Skin epidermis (tissue), 12 donors: ENCODE measurements around the gene EXPH5.
"Not testable (repeated sequence)": the region's sequence is repeated elsewhere in the genome, so short reads cannot be mapped to it uniquely, and the experiment has no call there.

Experiments used
- H3K27ac ChIP-seq, 21 experiments: fragments of 200-600 bp; sonication (generic) in 11 of 21; one replicate each; pipeline ENCODE4 v1.5.0; 2020; ENCODE audit warnings: mild to moderate bottlenecking in 3 of 21, inconsistent platforms in 2 of 21, moderate library complexity in 2 of 21
- H3K4me3 ChIP-seq, 7 experiments: fragments of 200-600 bp; sonication (generic) in 2 of 7; one replicate each; pipeline ENCODE4 v1.5.0; 2020; ENCODE audit warnings: inconsistent platforms in 2 of 7, mild to moderate bottlenecking in 2 of 7, moderate library complexity in 1 of 7

The EXPH5 gene

DNA sequence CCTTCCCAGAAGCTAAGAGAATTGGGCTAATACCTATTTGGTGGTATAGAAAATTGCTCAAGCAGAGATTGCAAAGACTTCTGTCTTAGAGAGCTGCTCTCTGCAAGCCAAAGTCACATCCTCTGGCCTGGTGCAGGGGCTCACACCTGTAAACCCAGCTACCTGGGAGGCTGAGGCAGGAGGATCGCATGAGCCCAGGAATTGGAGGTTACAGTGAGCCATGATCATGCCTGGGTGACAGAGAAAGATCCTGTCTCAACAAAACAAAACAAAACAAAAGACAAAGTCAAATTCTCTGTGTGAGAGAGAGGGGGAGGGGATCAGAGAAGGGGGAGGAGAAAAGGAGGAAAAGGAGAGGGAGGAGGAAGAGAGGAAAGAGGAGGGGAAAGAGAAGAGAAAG lies 15.0 kb upstream of the EXPH5 start:
- Histone ChIP-seq H3K27ac (no peak overlapping the region), H3K4me3 (no peak overlapping the region)

GRCh38 chr11:108606495-108607160 lies 13.1 kb upstream of the EXPH5 start:
- H3K27ac ChIP-seq: peak overlapping the region in 3 of 21 experiments; percentile 30 to 40 (median 35)
- H3K4me3 ChIP-seq: no peak overlapping the region

DNA sequence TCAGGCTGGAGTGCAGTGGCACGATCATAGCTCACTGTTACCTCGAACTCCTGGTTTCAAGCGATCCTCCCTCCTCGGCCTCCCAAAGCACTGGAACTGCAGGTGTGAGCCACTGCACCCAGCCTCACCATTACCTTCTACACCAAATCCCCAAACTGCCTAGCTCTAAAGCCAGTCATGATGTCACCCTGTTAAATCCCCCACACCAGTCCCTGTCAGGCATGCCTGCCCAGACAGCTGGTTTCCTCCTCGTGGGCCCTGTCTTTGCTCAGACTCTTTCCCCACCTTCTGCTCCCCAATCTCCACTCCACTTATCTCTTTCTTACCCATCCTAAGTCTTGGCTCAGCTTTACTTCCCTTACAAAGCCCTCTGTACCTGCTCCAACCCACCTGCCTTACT lies 12.5 kb upstream of the EXPH5 start:
- Histone ChIP-seq H3K4me3 (no peak overlapping the region), H3K27ac (peak overlapping the region in 2 of 21 experiments; percentile 35 to 40)

DNA sequence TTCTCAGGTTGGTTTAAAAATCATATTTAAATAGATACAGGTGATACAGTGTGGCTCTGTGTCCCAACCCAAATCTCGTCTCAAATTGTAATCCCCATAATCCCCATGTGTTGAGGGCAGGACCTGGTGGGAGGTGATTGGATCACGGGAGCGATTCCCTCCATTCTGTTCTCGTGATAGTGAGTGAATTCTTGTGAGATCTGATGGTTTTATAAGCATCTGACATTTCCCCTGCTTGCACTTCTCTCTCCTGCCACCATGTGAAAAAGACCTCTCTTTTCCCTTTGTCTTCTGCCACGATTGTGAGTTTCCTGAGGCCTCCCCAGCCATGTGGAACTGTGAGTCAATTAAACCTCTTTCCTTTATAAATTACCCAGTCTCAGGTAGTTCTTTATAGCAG lies 9.2 kb upstream of the EXPH5 start:
- H3K4me3 ChIP-seq, H3K27ac ChIP-seq: not testable (repeated sequence)

GRCh38 chr11:108601150-108601549 lies 7.6 kb upstream of the EXPH5 start:
- H3K27ac ChIP-seq: no peak overlapping the region
- H3K4me3 ChIP-seq: no peak overlapping the region

GRCh38 chr11:108599978-108600377 lies 6.4 kb upstream of the EXPH5 start:
- H3K4me3 ChIP-seq: no peak overlapping the region
- H3K27ac ChIP-seq: no peak overlapping the region

GRCh38 chr11:108597736-108598355 lies 4.3 kb upstream of the EXPH5 start:
- H3K4me3 ChIP-seq: no peak overlapping the region
- H3K27ac ChIP-seq: no peak overlapping the region

GRCh38 chr11:108596701-108597100 lies 3.1 kb upstream of the EXPH5 start:
- Histone ChIP-seq H3K27ac (no peak overlapping the region), H3K4me3 (no peak overlapping the region)

DNA sequence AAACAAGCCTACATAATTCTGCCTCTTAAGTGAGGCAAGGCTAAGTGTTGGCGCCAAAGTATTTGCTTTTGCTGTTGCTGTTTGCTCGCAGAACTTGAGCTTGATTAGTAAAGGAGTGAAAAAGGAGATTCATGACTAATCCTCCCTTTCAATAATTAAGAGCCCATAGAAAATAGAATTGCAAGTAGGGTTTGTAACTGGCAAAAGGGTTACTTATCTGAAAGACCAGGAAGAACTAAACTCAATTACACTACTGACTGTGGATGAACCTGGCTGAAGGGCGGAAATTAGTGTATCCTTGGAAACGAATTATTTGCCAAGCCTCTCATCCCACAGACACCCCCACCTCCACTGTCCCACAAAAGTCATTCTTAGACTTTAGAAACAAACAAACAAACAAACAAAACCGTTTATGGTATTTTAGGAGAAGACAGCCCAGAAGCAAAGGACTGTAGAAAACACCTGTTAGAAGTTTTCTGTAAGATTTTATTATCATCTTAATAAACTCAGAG lies 411 bp upstream of the EXPH5 start:
- peak overlapping the region; percentile 46 to 83 (median 67) for H3K4me3 ChIP-seq
- H3K27ac ChIP-seq: peak overlapping the region in 3 of 21 experiments; percentile 47 to 92 (median 74)

GRCh38 chr11:108592591-108593213 lies 866 bp downstream of the EXPH5 start:
- H3K4me3 ChIP-seq: peak overlapping the region; percentile 46 to 83 (median 67)
- peak overlapping the region; percentile 5 to 95 (median 74) for H3K27ac ChIP-seq

GRCh38 chr11:108591893-108592292 lies 1.7 kb downstream of the EXPH5 start:
- peak overlapping the region in 3 of 21 experiments; percentile 74 to 92 (median 89) for H3K27ac ChIP-seq
- peak overlapping the region in 1 of 7 experiments; percentile 83 for H3K4me3 ChIP-seq

DNA sequence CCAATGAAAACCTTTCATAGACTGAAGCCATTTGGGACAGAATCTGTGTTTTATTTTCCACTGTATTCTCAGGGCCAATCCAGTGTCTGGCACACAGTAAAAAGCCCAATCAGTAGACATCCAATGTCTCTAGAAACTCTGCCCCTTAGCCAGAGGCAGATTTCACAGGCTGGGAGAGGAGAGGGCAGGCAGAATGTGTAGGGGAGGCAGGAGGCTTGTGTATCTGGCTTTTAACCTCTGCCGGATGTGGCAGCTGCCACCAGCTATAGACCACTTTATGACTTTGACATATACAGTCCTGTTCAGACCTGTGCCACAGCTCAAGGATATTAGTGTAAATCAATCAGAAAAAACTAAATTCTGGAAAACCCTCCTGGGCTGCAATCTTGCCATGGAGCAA lies 4.4 kb downstream of the EXPH5 start:
- Histone ChIP-seq H3K27ac (peak overlapping the region in 5 of 21 experiments; percentile 0 to 40 (median 9)), H3K4me3 (no peak overlapping the region)

DNA sequence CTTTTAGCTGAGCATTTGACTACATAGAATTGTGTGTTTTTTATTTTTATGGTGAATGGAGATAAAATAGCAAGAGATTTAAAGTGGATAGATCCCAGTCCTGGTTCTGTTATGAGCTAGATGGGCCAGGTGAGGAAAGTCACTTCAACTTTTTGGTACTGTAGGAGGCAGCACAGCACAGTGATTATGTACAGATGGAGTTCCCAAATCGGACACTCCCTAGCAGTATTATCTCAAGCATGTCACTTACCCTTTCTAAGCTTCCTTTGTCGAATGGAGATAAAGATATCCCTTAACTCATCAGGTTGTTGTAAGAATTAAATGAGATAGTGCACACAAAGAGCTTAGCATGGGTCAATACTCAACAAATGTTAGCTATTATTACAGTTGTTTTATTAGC lies 5.3 kb downstream of the EXPH5 start:
- H3K27ac ChIP-seq: peak overlapping the region in 1 of 21 experiments; percentile 40
- no peak overlapping the region for H3K4me3 ChIP-seq

DNA sequence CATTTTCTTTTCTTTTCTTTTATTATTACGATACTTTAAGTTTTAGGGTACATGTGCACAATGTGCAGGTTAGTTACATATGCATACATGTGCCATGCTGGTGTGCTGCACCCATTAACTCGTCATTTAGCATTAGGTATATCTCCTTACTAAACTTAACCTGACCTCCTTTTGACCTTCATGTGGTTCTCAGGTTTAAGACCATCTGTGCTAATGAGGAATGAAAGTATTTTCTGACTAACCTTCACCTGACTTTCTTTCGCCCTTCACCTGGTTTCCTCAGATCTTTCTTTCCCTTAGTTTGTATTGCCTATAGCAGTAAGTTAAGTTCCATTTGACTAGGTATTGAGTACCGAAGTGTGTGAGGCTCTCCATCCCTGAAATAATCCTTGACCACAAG lies 6.5 kb downstream of the EXPH5 start:
- no peak overlapping the region for H3K27ac ChIP-seq

GRCh38 chr11:108586600-108586999 lies 7.0 kb downstream of the EXPH5 start:
- H3K27ac ChIP-seq: no peak overlapping the region
- no peak overlapping the region for H3K4me3 ChIP-seq

More for the DNA sequence above, 6.5 kb downstream of the EXPH5 start:
- no peak overlapping the region for H3K4me3 ChIP-seq

DNA sequence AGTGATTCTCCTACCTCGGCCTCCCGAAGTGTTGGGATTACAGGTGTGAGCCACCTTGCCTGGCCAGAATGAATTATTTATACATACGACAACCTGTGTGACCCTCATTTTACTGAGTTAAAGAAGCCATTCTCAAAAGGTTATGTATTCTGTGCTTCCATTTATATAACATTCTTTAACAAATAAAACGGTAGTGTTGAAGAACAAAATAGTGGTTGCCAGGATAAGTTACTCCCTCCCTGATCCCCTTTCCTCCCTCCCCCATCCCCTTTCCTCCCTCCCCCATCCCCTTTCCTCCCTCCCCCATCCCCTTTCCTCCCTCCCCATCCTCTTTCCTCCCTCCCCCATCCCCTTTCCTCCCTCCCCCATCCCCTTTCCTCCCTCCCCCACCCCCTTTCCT lies 7.4 kb downstream of the EXPH5 start:
- H3K4me3 ChIP-seq, H3K27ac ChIP-seq: not testable (repeated sequence)

GRCh38 chr11:108584973-108585372 lies 8.6 kb downstream of the EXPH5 start:
- no peak overlapping the region for H3K27ac ChIP-seq
- no peak overlapping the region for H3K4me3 ChIP-seq

- no peak overlapping the region for H3K27ac ChIP-seq
- H3K4me3 ChIP-seq: no peak overlapping the region
These were observed 12.9 kb downstream of the EXPH5 start for GRCh38 chr11:108580645-108581044.

- Histone ChIP-seq H3K4me3 (no peak overlapping the region), H3K27ac (no peak overlapping the region)
These were observed 13.5 kb downstream of the EXPH5 start for GRCh38 chr11:108580043-108580442.

DNA sequence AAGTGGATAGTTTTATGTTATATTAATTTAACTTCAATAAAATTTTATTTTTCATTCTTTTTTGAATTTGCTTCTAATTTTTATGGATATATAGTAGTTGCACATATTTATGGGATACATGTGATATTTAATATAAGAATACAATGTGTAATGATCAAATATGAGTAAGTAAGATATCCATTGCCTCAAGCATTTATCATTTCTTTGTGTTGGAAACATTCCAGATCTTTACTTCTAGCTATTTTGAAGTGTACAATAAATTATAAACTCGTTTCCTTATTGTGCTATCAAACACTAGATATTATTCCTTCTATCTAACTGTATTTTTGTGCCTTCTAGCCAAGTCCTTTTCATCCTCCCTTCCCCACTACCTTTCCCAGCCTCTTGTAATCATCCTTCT lies 17.0 kb downstream of the EXPH5 start:
- H3K27ac ChIP-seq: no peak overlapping the region
- no peak overlapping the region for H3K4me3 ChIP-seq

DNA sequence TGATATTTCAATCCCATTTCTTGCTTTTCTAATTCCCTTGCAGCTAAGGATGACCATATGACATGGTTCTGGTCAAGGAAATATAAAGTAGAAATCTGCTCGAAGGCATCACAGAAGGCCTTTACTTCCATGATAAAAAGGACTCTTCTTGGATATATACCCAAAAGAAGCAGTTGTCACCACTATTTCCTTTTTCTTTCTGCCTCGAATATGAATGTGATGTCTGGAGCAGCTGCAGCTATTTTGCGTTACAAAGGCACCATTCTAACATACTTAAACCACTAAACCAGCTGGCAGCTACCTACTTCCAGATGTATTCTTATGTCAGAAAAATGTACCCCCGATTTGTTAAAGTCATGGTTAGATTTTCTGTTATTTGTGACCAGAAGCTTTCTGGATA lies 18.9 kb downstream of the EXPH5 start:
- no peak overlapping the region for H3K27ac ChIP-seq
- H3K4me3 ChIP-seq: no peak overlapping the region
